Measurements from ENCODE around the gene GSN. TPM values are rescaled to one million over a fixed set of nuclear protein-coding genes. Genes with fewer than 3 reads are reported as not detected.
A peak's percentile ranks its signal among the peaks of the same experiment; 100 is the strongest.

The GSN gene
- total and polyA plus RNA-seq, 2 of the 13 experiments (the other 11 are each of a cell fraction or from before 2014, with no cell fraction given) = 294 to 307 TPM

DNA sequence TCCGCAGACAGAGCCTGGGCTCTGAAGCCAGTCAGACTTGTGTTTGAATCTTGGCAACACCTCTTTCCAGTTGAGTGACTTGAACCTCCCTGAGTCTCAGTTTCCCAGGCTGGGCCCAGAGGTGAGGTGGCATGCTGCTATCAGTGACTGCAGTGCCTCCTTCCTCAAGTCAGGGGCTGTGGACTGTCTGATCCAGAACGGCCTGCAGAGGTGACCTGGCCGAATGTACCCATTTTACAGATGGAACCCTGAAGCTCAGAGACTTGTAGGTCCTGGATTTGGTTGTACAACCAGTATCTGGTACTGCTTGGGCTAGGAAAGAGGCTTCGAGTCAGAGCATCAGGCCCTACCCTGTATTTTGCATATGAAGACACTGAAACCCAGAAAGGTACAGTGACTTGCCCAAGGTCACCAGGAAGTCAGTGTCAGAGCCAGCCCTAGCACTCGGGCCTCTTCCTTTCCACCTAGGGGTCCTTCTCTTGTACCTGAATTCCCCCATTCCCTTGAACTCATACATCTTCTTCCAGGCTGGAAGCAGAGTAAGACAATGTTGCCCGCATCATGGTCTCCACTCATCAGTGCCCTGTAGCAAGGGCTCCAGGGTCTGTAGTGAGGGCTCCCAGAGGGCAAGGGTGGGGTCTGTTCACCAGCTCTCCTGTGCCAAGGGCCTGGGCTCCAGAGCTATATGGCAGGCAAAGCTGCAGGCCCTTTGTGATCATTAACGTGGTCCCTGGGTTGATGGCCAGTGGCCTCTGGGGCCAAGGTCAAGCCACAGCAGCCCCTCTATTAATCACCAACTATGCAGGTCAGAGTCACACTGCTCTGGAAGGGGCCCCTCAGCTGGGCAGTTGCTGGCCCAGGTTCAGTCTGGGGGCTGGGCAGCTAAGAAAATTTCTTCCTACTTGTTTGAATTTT lies 28.5 kb downstream of the GSN start (continued):
- TF ChIP-seq GTF3A (CRISPR knock-in tag; conservative IDR thresholded peaks at IDR 0.05) = 0 out of 2 replicates have a peak, but pooled peaks have one; percentile 17
- peak; percentile 9; the same call in 1 of the 2 replicates for TF ChIP-seq TBX3 (IDR thresholded peaks at IDR 0.05; ENCODE audit: borderline replicate concordance)
- TF ChIP-seq, protein P1, sequence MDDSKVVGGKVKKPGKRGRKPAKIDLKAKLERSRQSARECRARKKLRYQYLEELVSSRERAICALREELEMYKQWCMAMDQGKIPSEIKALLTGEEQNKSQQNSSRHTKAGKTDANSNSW (CRISPR knock-in tag; IDR thresholded peaks at IDR 0.05; ENCODE audit: borderline replicate concordance) = no peak
- no peak for TF ChIP-seq GABPA (IDR thresholded peaks at IDR 0.05; ENCODE audit: low read depth, low read length)
- TF ChIP-seq GABPA (CRISPR knock-in tag; IDR thresholded peaks at IDR 0.05; ENCODE audit: low read depth) = no peak
- TF ChIP-seq ZNF17 (CRISPR knock-in tag; IDR thresholded peaks at IDR 0.05) = no peak
- peak; percentile 35; the same call in 1 of the 2 replicates for TF ChIP-seq ZFP90 (CRISPR knock-in tag; IDR thresholded peaks at IDR 0.05; ENCODE audit: borderline replicate concordance)
- TF ChIP-seq, protein P2, sequence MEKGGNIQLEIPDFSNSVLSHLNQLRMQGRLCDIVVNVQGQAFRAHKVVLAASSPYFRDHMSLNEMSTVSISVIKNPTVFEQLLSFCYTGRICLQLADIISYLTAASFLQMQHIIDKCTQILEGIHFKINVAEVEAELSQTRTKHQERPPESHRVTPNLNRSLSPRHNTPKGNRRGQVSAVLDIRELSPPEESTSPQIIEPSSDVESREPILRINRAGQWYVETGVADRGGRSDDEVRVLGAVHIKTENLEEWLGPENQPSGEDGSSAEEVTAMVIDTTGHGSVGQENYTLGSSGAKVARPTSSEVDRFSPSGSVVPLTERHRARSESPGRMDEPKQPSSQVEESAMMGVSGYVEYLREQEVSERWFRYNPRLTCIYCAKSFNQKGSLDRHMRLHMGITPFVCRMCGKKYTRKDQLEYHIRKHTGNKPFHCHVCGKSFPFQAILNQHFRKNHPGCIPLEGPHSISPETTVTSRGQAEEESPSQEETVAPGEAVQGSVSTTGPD (CRISPR knock-in tag; IDR thresholded peaks at IDR 0.05) = peak; percentile 72; the same call in 1 of the 2 replicates
- TF ChIP-seq ZNF629 (CRISPR knock-in tag; conservative IDR thresholded peaks at IDR 0.05) = peak; percentile 99
- no peak for TF ChIP-seq KDM4B (CRISPR knock-in tag; IDR thresholded peaks at IDR 0.05)
- no peak for TF ChIP-seq CHCHD3 (CRISPR knock-in tag; IDR thresholded peaks at IDR 0.05)
- no peak for TF ChIP-seq DMAP1 (CRISPR knock-in tag; IDR thresholded peaks at IDR 0.05)
- 0 out of 2 replicates have a peak, but pooled peaks have one; percentile 45 for TF ChIP-seq ZFP36L1 (CRISPR knock-in tag; IDR thresholded peaks at IDR 0.05)
- TF ChIP-seq, protein P3, sequence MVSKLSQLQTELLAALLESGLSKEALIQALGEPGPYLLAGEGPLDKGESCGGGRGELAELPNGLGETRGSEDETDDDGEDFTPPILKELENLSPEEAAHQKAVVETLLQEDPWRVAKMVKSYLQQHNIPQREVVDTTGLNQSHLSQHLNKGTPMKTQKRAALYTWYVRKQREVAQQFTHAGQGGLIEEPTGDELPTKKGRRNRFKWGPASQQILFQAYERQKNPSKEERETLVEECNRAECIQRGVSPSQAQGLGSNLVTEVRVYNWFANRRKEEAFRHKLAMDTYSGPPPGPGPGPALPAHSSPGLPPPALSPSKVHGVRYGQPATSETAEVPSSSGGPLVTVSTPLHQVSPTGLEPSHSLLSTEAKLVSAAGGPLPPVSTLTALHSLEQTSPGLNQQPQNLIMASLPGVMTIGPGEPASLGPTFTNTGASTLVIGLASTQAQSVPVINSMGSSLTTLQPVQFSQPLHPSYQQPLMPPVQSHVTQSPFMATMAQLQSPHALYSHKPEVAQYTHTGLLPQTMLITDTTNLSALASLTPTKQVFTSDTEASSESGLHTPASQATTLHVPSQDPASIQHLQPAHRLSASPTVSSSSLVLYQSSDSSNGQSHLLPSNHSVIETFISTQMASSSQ (IDR thresholded peaks at IDR 0.05; ENCODE audit: low read depth) = peak; percentile 92
- TF ChIP-seq, protein P3 (CRISPR knock-in tag; IDR thresholded peaks at IDR 0.05; ENCODE audit: borderline replicate concordance) = peak; percentile 96
- TF ChIP-seq, protein P4, sequence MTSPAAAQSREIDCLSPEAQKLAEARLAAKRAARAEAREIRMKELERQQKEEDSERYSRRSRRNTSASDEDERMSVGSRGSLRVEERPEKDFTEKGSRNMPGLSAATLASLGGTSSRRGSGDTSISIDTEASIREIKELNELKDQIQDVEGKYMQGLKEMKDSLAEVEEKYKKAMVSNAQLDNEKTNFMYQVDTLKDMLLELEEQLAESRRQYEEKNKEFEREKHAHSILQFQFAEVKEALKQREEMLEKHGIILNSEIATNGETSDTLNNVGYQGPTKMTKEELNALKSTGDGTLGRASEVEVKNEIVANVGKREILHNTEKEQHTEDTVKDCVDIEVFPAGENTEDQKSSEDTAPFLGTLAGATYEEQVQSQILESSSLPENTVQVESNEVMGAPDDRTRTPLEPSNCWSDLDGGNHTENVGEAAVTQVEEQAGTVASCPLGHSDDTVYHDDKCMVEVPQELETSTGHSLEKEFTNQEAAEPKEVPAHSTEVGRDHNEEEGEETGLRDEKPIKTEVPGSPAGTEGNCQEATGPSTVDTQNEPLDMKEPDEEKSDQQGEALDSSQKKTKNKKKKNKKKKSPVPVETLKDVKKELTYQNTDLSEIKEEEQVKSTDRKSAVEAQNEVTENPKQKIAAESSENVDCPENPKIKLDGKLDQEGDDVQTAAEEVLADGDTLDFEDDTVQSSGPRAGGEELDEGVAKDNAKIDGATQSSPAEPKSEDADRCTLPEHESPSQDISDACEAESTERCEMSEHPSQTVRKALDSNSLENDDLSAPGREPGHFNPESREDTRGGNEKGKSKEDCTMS (CRISPR knock-in tag; conservative IDR thresholded peaks at IDR 0.05) = no peak
- TF ChIP-seq JARID2 (CRISPR knock-in tag; IDR thresholded peaks at IDR 0.05; ENCODE audit: insufficient replicate concordance) = no peak
- TF ChIP-seq TBX2 (CRISPR knock-in tag; IDR thresholded peaks at IDR 0.05; ENCODE audit: borderline replicate concordance) = peak; percentile 89
- TF ChIP-seq ESRRA (CRISPR knock-in tag; IDR thresholded peaks at IDR 0.05; ENCODE audit: low read depth) = peak; percentile 91

All from HepG2 (cell line).